ENCODE measurements around the gene CA10.

GRCh38 chr17:52136166-52136565 is 22.3 kb downstream of the CA10 start:
- TF ChIP-seq CTCF (conservative IDR thresholded peaks at IDR 0.05; ENCODE audit: low read depth, low read length) (no peak), FOS (IDR thresholded peaks at IDR 0.05; ENCODE audit: low read depth, low read length) (no peak), POLR2A (IDR thresholded peaks at IDR 0.05; ENCODE audit: low read depth, low read length) (no peak), RAD21 (IDR thresholded peaks at IDR 0.05; ENCODE audit: low read length) (no peak), CHD1 (IDR thresholded peaks at IDR 0.05; ENCODE audit: low read depth, low read length) (no peak)
